Right lobe of liver (tissue), 6 donors: ENCODE results near the gene SMC5. TPM values are rescaled to one million over a fixed set of nuclear protein-coding genes. Genes with fewer than 3 reads are reported as not detected.
A peak's percentile ranks its signal among the peaks of the same experiment; 100 is the strongest.

Experiments used
- ATAC-seq, 4 donors: fragments of 200-7000 bp; cut with Tn5 transposase; one replicate each; pipeline ENCODE4 v1.9.1; 2020; ENCODE audit warnings: mild to moderate bottlenecking in 4 of 4, moderate library complexity in 4 of 4
- DNase-seq, 3 donors: peaks; one replicate each; pipeline ENCODE4 v3.0.0-alpha.2; 2020
- H3K27ac ChIP-seq, 3 donors: fragments of 200-600 bp; one replicate each; pipeline ENCODE4 v1.8.0; 2022
- H3K27me3 ChIP-seq, 2 donors: fragments of 200-600 bp; one replicate each; pipeline ENCODE4 v1.8.0; 2022
- H3K36me3 ChIP-seq, 4 donors: fragments of 200-600 bp; sonication (generic) in 1 of 4; one replicate each; pipeline versions ENCODE4 v1.5.1 to v1.8.0; 2017 to 2022; ENCODE audit warnings: control low read depth in 1 of 4
- H3K4me1 ChIP-seq, 4 donors: fragments of 200-600 bp; sonication (generic) in 1 of 4; one replicate each; pipeline versions ENCODE4 v1.5.1 to v1.8.0; 2017 to 2022; ENCODE audit warnings: control low read depth in 1 of 4
- H3K4me3 ChIP-seq, 3 donors: fragments of 200-600 bp; one replicate each; pipeline ENCODE4 v1.8.0; 2022
- H3K9me3 ChIP-seq, 4 donors: fragments of 200-600 bp; sonication (generic) in 1 of 4; one replicate each; pipeline versions ENCODE4 v1.5.1 to v1.8.0; 2017 to 2022; ENCODE audit warnings: control low read depth in 1 of 4
- CTCF ChIP-seq, 4 donors: fragments of 200-600 bp in 3 of 4; fragments of 450-650 bp in 1 of 4; IDR thresholded peaks; one replicate each; pipeline versions ENCODE4 v1.5.1 to v1.8.0; 2016 to 2022; ENCODE audit warnings: antibody characterized with exemption in 4 of 4, mild to moderate bottlenecking in 2 of 4
- POLR2A ChIP-seq: fragments of 450-650 bp; IDR thresholded peaks from one replicate; pipeline ENCODE4 v1.6.1; 2017; ENCODE audit warnings: antibody characterized with exemption, mild to moderate bottlenecking
- WGBS: methylation state at CpG from one replicate; pipeline ENCODE4 v1.1.6; 2018; ENCODE audit warnings: low coverage, low lambda C conversion rate; ENCODE audit not compliant: insufficient coverage; ENCODE audit errors: missing lambda C conversion rate; 5-methylcytosine and 5-hydroxymethylcytosine counted together
- intact Hi-C, 2 donors: fragments of 100-400 bp; cut with DNase I; formaldehyde crosslinking; loops; one replicate each; pipeline versions ENCODE4 v1.11.2 to v1.14.1; 2022
- total RNA-seq, 6 experiments: library from RNA; depleted of rRNA in 2 of 6; stranded (reverse); fragments of >200 nt in 2 of 6; fragmentation: NEBNext Ultra II Directional in 3 of 6; extraction: Animal tissue kit (Norgen Biotek cat#: 25700) in 3 of 6; gene quantifications; one replicate each; pipeline versions ENCODE4 v1.1.0 to v1.2.4, GENCODE V29; 2016 to 2023
- donor health status: DM: no; HTN: yes; CAD: no.
- donor health status: DM: no; HTN: no; CAD: no.
- donor health status: DM: no; HTN: no; CAD: no.
- donor health status: DM: no; HTN: yes; CAD: no.
- donor health status: DM: no; HTN: yes; CAD: no.

The SMC5 gene
- total RNA-seq, 6 experiments from 2014 or later, result 10.6 to 13.9 (median 13.0) TPM

GRCh38 chr9:70387663-70388062 lies 128.9 kb downstream of the SMC5 start:
- peaks cover 0 to 26% (median 9%) of the 10 kb centered on the region in 4 donors for H3K4me1 ChIP-seq

GRCh38 chr9:70389188-70389587 lies 130.4 kb downstream of the SMC5 start:
- H3K4me3 ChIP-seq, result no peak overlapping the region
- H3K27ac ChIP-seq, result no peak overlapping the region
- intact Hi-C loops, result no loop called here
- no peaks in the 10 kb centered on the region for H3K27me3 ChIP-seq
- no peaks in the 10 kb centered on the region for H3K9me3 ChIP-seq
- WGBS, result 75% methylated on average over 2 of the region's 3 CpGs
- peaks cover 0 to 38% (median 17%) of the 10 kb centered on the region in 4 donors for H3K4me1 ChIP-seq
- TF ChIP-seq CTCF (IDR thresholded peaks at IDR 0.05) (no peak), POLR2A (no peak)
- no peak for DNase-seq
- H3K36me3 ChIP-seq, result peaks cover 0 to 35% (median 14%) of the 10 kb centered on the region in 4 donors
- peak in 2 of 4 donors; percentile 2 to 7 for ATAC-seq

More at GRCh38 chr9:70387663-70388062, 128.9 kb downstream of the SMC5 start:
- intact Hi-C loops, result no loop called here
- H3K27me3 ChIP-seq, result no peaks in the 10 kb centered on the region
- no peaks in the 10 kb centered on the region for H3K9me3 ChIP-seq
- 84% methylated on average over 7 of the region's 23 CpGs for whole genome bisulfite sequencing
- no peak for DNase-seq
- H3K4me3 ChIP-seq, result no peak overlapping the region
- TF ChIP-seq POLR2A (no peak), CTCF (IDR thresholded peaks at IDR 0.05) (no peak)
- ATAC-seq, result no peak
- H3K27ac ChIP-seq, result no peak overlapping the region
- H3K36me3 ChIP-seq, result peaks cover 0 to 35% (median 14%) of the 10 kb centered on the region in 4 donors

GRCh38 chr9:70389621-70390266 lies 131.0 kb downstream of the SMC5 start:
- Histone ChIP-seq H3K36me3 (peaks cover 0 to 30% (median 13%) of the 10 kb centered on the region in 4 donors), H3K4me3 (no peak overlapping the region), H3K9me3 (no peaks in the 10 kb centered on the region), H3K27ac (no peak overlapping the region), H3K27me3 (no peaks in the 10 kb centered on the region), H3K4me1 (peaks cover 0 to 40% (median 18%) of the 10 kb centered on the region in 4 donors)
- no peak for TF ChIP-seq POLR2A
- 59% methylated on average over 9 of the region's 10 CpGs for WGBS
- ATAC-seq, result peak; percentile 8 to 54 (median 18)
- intact Hi-C loops, result no loop called here
- DNase-seq, result no peak

GRCh38 chr9:70390933-70391341 lies 132.2 kb downstream of the SMC5 start:
- TF ChIP-seq CTCF (IDR thresholded peaks at IDR 0.05) (no peak), POLR2A (no peak)
- Histone ChIP-seq H3K27ac (no peak overlapping the region), H3K4me1 (peaks cover 0 to 49% (median 16%) of the 10 kb centered on the region in 4 donors), H3K9me3 (no peaks in the 10 kb centered on the region), H3K36me3 (peaks cover 0 to 18% (median 6%) of the 10 kb centered on the region in 4 donors), H3K27me3 (no peaks in the 10 kb centered on the region), H3K4me3 (no peak overlapping the region)
- intact Hi-C loops, result no loop called here
- WGBS, result 78% methylated on average over 2 of the region's 2 CpGs
- peak in 1 of 4 donors; percentile 9 for ATAC-seq
- DNase-seq, result no peak

GRCh38 chr9:70392189-70392588 lies 133.4 kb downstream of the SMC5 start:
- peak; percentile 38 to 60 (median 45) for ATAC-seq
- 50% methylated on average over 2 of the region's 2 CpGs for WGBS
- H3K4me1 ChIP-seq, result peaks cover 0 to 49% (median 17%) of the 10 kb centered on the region in 4 donors

More at GRCh38 chr9:70392189-70392588, 133.4 kb downstream of the SMC5 start:
- Histone ChIP-seq H3K4me3 (no peak overlapping the region), H3K27me3 (no peaks in the 10 kb centered on the region), H3K9me3 (no peaks in the 10 kb centered on the region), H3K36me3 (peaks cover 0 to 5% (median 0%) of the 10 kb centered on the region in 4 donors), H3K27ac (no peak overlapping the region)
- intact Hi-C loops, result no loop called here
- TF ChIP-seq CTCF (IDR thresholded peaks at IDR 0.05) (peak; percentile 10 to 38 (median 28)), POLR2A (no peak)
- DNase-seq, result no peak
